ENCODE measurements around the gene SLX9.

Gene SLX9

DNA sequence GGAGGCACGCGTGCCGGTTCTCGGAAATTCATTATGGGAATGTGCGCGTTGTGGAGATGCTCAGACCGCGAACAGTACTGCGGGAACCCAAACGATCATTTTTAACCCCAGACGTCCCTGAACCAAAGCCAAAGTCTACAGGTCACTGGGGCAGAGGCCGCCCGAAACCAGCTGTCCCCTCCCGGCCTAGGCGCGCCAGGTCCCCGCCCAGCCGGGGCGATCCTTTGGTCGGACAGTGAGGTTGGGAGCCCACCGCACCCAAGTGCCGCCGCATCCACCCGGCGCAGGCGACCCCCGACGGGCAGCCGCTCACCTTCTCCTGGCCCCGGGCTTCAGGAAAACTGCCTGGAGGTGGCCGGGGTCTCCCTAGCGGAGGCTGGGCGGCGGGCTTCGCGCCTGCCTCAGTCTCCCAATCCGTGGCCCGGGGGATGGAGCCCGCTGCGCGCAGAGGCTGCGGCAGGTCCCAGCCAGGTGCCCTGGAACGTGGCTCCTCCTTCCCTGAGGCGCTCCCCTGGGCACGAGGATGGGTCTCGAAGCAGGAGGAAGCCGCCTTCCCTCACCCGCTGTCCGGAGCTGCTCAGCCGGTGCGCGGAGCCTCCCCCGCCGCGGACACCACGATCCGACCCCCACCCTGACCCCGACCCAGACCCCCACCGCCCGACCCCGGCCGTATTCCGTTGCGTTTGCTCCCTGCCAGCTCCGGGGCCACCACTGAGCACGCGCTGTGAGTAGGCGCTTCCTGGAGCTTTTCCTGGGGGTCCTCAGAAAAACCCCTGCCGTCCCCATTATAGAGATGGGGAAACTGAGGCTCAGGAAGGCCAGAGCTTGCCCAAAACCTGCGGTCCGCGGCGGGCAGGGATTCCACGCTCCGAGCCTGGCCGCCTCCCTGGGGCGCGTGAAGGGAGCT, 8.1 kb upstream of the SLX9 start:
- H3K4me3 ChIP-seq (ENCODE audit: low read depth, low read length): peak overlapping the region; percentile 63
- TF ChIP-seq, protein P1, sequence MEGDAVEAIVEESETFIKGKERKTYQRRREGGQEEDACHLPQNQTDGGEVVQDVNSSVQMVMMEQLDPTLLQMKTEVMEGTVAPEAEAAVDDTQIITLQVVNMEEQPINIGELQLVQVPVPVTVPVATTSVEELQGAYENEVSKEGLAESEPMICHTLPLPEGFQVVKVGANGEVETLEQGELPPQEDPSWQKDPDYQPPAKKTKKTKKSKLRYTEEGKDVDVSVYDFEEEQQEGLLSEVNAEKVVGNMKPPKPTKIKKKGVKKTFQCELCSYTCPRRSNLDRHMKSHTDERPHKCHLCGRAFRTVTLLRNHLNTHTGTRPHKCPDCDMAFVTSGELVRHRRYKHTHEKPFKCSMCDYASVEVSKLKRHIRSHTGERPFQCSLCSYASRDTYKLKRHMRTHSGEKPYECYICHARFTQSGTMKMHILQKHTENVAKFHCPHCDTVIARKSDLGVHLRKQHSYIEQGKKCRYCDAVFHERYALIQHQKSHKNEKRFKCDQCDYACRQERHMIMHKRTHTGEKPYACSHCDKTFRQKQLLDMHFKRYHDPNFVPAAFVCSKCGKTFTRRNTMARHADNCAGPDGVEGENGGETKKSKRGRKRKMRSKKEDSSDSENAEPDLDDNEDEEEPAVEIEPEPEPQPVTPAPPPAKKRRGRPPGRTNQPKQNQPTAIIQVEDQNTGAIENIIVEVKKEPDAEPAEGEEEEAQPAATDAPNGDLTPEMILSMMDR (IDR thresholded peaks at IDR 0.05; ENCODE audit: low read depth, low read length, missing control alignments): no peak
- DNase-seq (ENCODE audit: low read depth): no peak

DNA sequence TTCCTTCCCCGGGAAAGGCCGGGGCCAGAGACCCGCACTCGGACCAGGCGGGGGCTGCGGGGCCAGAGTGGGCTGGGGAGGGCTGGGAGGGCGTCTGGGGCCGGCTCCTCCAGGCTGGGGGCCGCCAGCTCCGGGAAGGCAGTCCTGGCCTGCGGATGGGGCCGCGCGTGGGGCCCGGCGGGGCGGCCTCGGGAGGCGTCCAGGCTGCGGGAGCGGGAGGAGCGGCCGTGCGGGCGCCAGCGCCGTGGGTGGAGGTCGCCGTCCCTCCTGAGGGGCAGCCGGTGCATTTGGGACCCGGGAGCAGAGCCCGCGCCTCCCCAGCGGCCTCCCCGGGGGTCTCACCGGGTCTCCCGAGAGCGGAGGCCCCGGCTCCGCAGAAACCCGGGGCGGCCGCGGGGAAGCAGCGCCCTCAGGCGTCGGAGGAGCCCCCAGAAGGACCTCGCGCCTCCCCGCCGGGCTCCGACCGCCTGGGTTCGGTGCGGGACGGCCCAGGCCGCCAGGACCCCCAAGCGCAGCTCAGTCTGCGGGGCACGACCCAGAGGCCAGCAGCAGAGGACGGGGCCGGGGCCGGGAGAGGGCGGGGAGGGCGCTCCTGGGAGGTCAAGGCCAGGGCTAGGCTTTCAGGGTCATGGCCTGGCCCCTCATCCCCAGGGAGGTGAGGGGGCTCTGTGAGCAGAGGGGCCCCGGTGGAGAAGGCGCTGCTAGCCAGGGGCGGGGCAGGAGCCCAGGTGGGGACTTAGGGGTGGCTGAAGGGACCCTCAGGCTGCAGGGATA, 7.2 kb upstream of the SLX9 start:
- no peak for DNase-seq (ENCODE audit: low read depth)
- TF ChIP-seq, protein P1 (IDR thresholded peaks at IDR 0.05; ENCODE audit: low read depth, low read length, missing control alignments): peak; percentile 62
- H3K4me3 ChIP-seq (ENCODE audit: low read depth, low read length): peak overlapping the region; percentile 63

DNA sequence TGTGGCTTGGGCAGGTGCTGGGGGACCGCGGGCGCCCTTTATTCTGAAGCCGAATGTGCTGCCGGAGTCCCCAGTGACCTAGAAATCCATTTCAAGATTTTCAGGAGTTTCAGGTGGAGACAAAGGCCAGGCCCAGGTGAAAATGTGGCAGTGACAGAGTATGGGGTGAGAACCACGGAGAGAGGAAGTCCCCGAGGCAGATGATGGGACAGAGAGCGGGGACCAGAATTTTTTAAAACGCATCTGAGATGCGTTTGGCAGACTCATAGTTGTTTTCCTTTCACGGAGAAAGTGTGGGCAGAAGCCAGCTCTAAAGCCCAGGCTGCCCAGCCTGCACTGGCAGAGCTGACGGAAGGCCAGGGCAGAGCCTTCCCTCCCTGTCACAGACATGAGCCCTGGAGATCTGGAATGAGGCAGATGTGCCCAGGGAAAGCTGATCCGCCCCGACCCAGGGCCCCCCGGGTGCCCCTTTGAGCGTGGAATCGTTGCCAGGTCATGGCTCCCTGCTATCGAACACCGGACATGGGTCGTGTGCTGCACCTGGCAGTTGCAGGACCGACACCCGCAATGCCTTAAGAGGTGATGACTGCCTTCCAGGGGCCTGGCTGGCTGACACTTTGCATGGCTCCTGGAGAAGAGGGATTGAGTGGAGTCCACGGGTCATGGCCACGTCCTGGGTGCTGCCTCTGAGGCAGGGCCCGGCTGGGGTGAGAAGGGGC, 6.5 kb upstream of the SLX9 start:
- TF ChIP-seq, protein P1 (IDR thresholded peaks at IDR 0.05; ENCODE audit: low read depth, low read length, missing control alignments): no peak
- H3K4me3 ChIP-seq (ENCODE audit: low read depth, low read length): peak overlapping the region; percentile 63
- no peak for DNase-seq (ENCODE audit: low read depth)

DNA sequence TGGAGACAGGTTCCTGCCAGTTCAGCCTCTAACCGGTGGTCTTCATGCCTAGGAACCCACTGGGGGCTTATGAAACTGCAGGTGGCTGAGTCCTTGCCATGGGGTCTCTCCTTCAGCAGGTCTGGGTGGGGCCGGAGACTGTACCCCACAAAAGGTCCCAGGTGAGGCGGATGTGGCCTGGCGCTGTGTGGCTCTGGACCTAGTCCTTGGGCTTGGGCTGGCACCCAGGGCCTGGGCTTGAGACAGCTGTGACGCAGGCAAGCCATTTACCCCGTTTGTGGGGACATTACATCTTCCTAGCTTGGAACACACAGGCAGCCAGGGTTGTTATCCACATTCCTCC, 5.9 kb upstream of the SLX9 start:
- TF ChIP-seq, protein P1 (IDR thresholded peaks at IDR 0.05; ENCODE audit: low read depth, low read length, missing control alignments): no peak
- H3K4me3 ChIP-seq (ENCODE audit: low read depth, low read length): no peak overlapping the region
- DNase-seq (ENCODE audit: low read depth): no peak

DNA sequence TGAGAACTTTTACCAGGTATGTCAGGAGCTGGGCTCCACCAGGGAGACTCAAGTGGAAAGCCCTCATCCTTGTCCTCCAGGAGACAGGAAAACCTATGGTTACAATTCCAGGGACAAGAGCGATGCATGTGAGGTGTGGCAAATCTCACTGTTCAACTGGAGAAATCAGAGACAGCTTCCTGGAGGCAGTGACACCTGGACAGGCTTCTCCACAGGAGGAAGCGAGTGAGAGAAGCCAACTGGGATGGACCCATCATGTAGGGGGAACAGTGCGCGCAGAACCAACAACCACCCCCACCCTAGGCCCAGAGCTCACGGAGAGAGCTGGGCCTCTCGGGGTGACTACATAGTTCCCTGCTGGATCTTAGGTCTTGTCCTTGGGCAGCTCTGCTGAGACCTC, 5.6 kb upstream of the SLX9 start:
- no peak for DNase-seq (ENCODE audit: low read depth)
- TF ChIP-seq, protein P1 (IDR thresholded peaks at IDR 0.05; ENCODE audit: low read depth, low read length, missing control alignments): no peak
- no peak overlapping the region for H3K4me3 ChIP-seq (ENCODE audit: low read depth, low read length)

DNA sequence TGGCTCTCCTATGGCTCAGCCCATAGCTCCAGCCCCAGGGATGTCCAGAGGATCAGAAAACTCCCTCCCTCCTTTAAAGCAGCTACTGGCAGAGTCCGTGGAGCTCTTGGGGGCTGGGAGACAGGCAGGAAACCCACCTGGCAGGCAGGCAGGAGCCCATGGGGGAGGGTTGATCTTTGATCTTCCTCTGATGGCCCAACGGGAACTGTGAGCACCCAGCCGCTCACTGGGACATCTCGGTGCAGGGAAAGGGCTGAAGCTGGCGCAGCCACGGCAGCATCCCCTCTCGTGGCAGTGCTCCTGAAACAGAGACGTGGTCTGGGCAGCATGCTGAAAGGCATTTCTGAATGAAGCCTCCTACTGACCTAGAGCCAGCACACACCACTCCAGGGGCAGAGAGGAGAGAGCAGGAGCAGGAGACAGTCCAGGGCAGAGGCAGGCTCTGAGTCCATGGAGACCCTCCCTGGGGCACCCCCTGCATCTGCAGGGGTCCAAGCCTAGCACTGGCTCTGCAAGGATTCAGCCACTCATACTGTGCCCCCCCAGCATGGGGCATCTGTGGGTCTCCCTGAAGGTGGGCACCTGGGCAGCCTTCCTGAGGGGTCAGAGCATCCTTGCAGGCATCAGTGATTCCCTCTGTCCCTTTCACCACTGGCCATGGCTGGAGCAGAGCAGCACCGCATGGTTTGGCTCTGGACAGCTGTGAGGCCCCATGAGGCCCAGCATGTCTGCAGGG, 4.9 kb upstream of the SLX9 start:
- no peak overlapping the region for H3K4me3 ChIP-seq (ENCODE audit: low read depth, low read length)
- TF ChIP-seq, protein P1 (IDR thresholded peaks at IDR 0.05; ENCODE audit: low read depth, low read length, missing control alignments): no peak
- no peak for DNase-seq (ENCODE audit: low read depth)

Measured in GM12864 (cell line).